Tibial artery (tissue), 4 donors: ENCODE measurements around the gene B3GNT5.

Experiments used
- DNase-seq, 2 donors: peaks; one replicate each; pipeline ENCODE4 v3.0.0-alpha.2; 2019
- H3K27ac ChIP-seq, 2 donors: fragments of 200-600 bp; sonication (generic) in 1 of 2; 1 replicate in 1 of 2; 2 replicates in 1 of 2; pipeline ENCODE4 v1.5.1; 2018 to 2019; ENCODE audit warnings: mild to moderate bottlenecking in 1 of 2
- H3K27me3 ChIP-seq, 2 donors: fragments of 200-600 bp; sonication (generic) in 1 of 2; one replicate each; pipeline versions ENCODE4 v1.5.1 to v1.6.0; 2016 to 2019
- H3K36me3 ChIP-seq, 3 donors: fragments of 200-600 bp; sonication (generic) in 2 of 3; one replicate each; pipeline ENCODE4 v1.5.1; 2016 to 2019; ENCODE audit warnings: mild to moderate bottlenecking in 2 of 3
- H3K4me1 ChIP-seq, 4 donors: fragments of 200-600 bp; sonication (generic) in 2 of 4; 1 replicate in 3 of 4; 2 replicates in 1 of 4; pipeline ENCODE4 v1.5.1; 2016 to 2019
- H3K4me3 ChIP-seq, 2 donors: fragments of 200-600 bp; sonication (generic) in 1 of 2; 1 replicate in 1 of 2; 2 replicates in 1 of 2; pipeline ENCODE4 v1.5.1; 2018 to 2019; ENCODE audit warnings: mild to moderate bottlenecking in 2 of 2
- H3K9me3 ChIP-seq, 3 donors: fragments of 200-600 bp; sonication (generic) in 1 of 3; one replicate each; pipeline ENCODE4 v1.5.1; 2016 to 2019
- CTCF ChIP-seq, 2 experiments: fragments of 200-600 bp in 1 of 2; fragments of 450-650 bp in 1 of 2; IDR thresholded peaks; one replicate each; pipeline ENCODE4 v1.5.1; 2017 to 2019; ENCODE audit warnings: antibody characterized with exemption in 2 of 2, mild to moderate bottlenecking in 1 of 2, moderate library complexity in 1 of 2
- intact Hi-C: fragments of 100-400 bp; cut with DNase I; formaldehyde crosslinking; loops from one replicate; pipeline ENCODE4 v1.15.0; 2023; ENCODE audit warnings: low total_unique reads

Gene B3GNT5

DNA sequence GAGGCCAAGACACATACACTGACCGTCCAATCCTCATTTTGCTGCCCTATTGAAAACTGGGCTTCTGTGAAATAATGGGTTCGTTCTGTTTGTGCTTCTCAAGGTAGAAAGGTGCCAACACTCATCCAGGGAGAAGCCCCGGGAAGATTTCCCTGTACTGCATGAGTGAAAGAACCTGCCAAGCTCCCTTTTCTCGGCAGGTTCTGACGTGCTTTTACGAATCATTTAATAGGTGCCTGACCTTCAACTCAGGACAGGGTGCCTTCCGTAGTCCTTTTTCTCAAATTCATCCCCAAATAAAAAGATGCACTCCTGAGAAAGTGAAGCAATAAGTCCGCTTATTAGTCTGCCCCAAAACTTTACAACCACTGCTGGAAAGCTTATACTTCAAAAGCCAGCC is 64.2 kb downstream of the B3GNT5 start:
- Histone ChIP-seq H3K27me3 (no peaks in the 10 kb centered on the region), H3K36me3 (no peaks in the 10 kb centered on the region), H3K4me3 (no peak overlapping the region), H3K27ac (no peak overlapping the region), H3K4me1 (no peaks in the 10 kb centered on the region), H3K9me3 (no peaks in the 10 kb centered on the region)
- no peak for DNase-seq
- TF ChIP-seq CTCF (IDR thresholded peaks at IDR 0.05): no peak
- intact Hi-C loops: no loop called here

- no peaks in the 10 kb centered on the region for H3K4me1 ChIP-seq
- intact Hi-C loops: no loop called here
- no peaks in the 10 kb centered on the region for H3K36me3 ChIP-seq
- DNase-seq: no peak
- no peaks in the 10 kb centered on the region for H3K27me3 ChIP-seq
- no peak overlapping the region for H3K4me3 ChIP-seq
- no peak for TF ChIP-seq CTCF (IDR thresholded peaks at IDR 0.05)
- no peaks in the 10 kb centered on the region for H3K9me3 ChIP-seq
- H3K27ac ChIP-seq: no peak overlapping the region
Observed at GRCh38 chr3:183317886-183318865, 65.1 kb downstream of the B3GNT5 start.

GRCh38 chr3:183318877-183319276 is 65.8 kb downstream of the B3GNT5 start:
- no peak overlapping the region for H3K27ac ChIP-seq
- intact Hi-C loops: no loop called here

DNA sequence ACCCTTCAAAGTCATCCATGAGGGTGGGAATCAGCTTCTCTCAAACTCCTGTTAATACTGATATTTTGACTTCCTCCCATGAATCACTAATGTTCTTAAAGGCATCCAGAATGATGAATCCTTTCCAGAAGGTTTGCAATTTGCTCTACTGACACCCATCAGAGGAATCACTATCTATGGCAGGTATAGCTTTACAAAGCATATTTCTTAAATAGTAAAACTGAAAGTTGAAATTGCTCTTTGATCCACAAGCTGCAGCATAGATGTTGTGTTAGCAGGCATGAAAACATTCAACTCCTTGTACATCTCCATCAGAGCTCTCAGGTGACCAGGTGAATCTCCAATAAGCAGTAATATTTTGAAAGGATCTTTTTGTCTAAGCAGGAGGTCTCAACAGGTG is 66.3 kb downstream of the B3GNT5 start:
- Histone ChIP-seq H3K9me3 (no peaks in the 10 kb centered on the region), H3K36me3 (no peaks in the 10 kb centered on the region), H3K4me1 (no peaks in the 10 kb centered on the region), H3K27me3 (no peaks in the 10 kb centered on the region), H3K4me3 (no peak overlapping the region), H3K27ac (no peak overlapping the region)
- intact Hi-C loops: no loop called here
- no peak for DNase-seq
- no peak for TF ChIP-seq CTCF (IDR thresholded peaks at IDR 0.05)

More at GRCh38 chr3:183318877-183319276, 65.8 kb downstream of the B3GNT5 start:
- Histone ChIP-seq H3K4me3 (no peak overlapping the region), H3K9me3 (no peaks in the 10 kb centered on the region), H3K27me3 (no peaks in the 10 kb centered on the region), H3K36me3 (no peaks in the 10 kb centered on the region), H3K4me1 (no peaks in the 10 kb centered on the region)
- no peak for DNase-seq
- TF ChIP-seq CTCF (IDR thresholded peaks at IDR 0.05): no peak
